H1 (cell line): ENCODE results near the gene ATP6V1B1. TPM values are rescaled to one million over a fixed set of nuclear protein-coding genes. Genes with fewer than 3 reads are reported as not detected.

Source experiments
- CTCF ChIA-PET: fragments of 300-600 bp; sonication (Branson Sonifier 250); formaldehyde crosslinking; loops from one replicate; lab custom pipeline; 2021; ENCODE audit not compliant: partially characterized antibody; lab: Charles Lee
- POLR2A ChIA-PET: fragments of 300-600 bp; sonication (Branson Sonifier 250); formaldehyde crosslinking; loops from one replicate; lab custom pipeline; 2021; ENCODE audit warnings: inconsistent platforms; ENCODE audit not compliant: partially characterized antibody; lab: Charles Lee
- DNase-seq, 2 experiments: peaks; one replicate each; pipeline versions ENCODE4 v3.0.0 to v3.0.0-alpha.2; 2010 to 2022; ENCODE audit warnings: low spot score in 2 of 2, low read depth in 1 of 2, mixed read lengths in 1 of 2
- FAIRE-seq: peaks from 2 replicates; lab custom pipeline; 2011; peaks lifted over from hg19 to GRCh38; lab: Jason Lieb, UNC
- H2AFZ ChIP-seq: 2 replicates; pipeline ENCODE4 v1.8.1; 2012; ENCODE audit warnings: low read length, inconsistent platforms
- H2AK5ac ChIP-seq: 2 replicates; pipeline ENCODE4 v1.6.1; 2013; ENCODE audit warnings: low read depth, low read length
- H2BK120ac ChIP-seq: replicated peaks from 2 replicates; pipeline ENCODE3; 2013; ENCODE audit warnings: low read depth, low read length, inconsistent platforms
- H2BK12ac ChIP-seq: 2 replicates; pipeline ENCODE4 v1.6.1; 2013; ENCODE audit warnings: low read depth, low read length
- H2BK15ac ChIP-seq: 2 replicates; pipeline ENCODE4 v1.6.1; 2013; ENCODE audit warnings: low read length
- H2BK20ac ChIP-seq: 2 replicates; pipeline ENCODE4 v1.6.1; 2013; ENCODE audit warnings: low read length
- H2BK5ac ChIP-seq: 2 replicates; pipeline ENCODE4 v1.6.1; 2013; ENCODE audit warnings: low read depth, low read length
- H3K14ac ChIP-seq: 2 replicates; pipeline ENCODE4 v1.6.1; 2013; ENCODE audit warnings: inconsistent platforms; ENCODE audit not compliant: insufficient read length
- H3K18ac ChIP-seq: 2 replicates; pipeline ENCODE4 v1.6.1; 2013; ENCODE audit warnings: low read length; ENCODE audit errors: extremely low read depth
- H3K23ac ChIP-seq: 2 replicates; pipeline ENCODE4 v1.6.1; 2013; ENCODE audit warnings: inconsistent platforms; ENCODE audit not compliant: insufficient read length
- H3K23me2 ChIP-seq: 2 replicates; pipeline ENCODE4 v1.6.1; 2013; ENCODE audit warnings: low read depth, low read length
- H3K27ac ChIP-seq: 2 replicates; pipeline ENCODE4 v1.6.1; 2011; ENCODE audit warnings: low read depth, low read length, inconsistent platforms
- H3K27me3 ChIP-seq, 4 experiments: replicated peaks in 1 of 4; 1 replicate in 1 of 4; 2 replicates in 3 of 4; pipeline versions ENCODE4 v1.6.1 to v1.8.1; 2011 to 2013; ENCODE audit warnings: low read length in 3 of 4, mild to moderate bottlenecking in 3 of 4, inconsistent platforms in 2 of 4, mixed read lengths in 2 of 4, moderate library complexity in 1 of 4; ENCODE audit not compliant: control insufficient read depth in 3 of 4, insufficient read depth in 3 of 4; ENCODE audit errors: extremely low read depth in 1 of 4
- H3K36me3 ChIP-seq, 4 experiments: 2 replicates each; pipeline versions ENCODE4 v1.6.1 to v1.8.1; 2011 to 2013; ENCODE audit warnings: mild to moderate bottlenecking in 4 of 4, low read length in 3 of 4, moderate library complexity in 2 of 4, control low read depth in 1 of 4, inconsistent platforms in 1 of 4; ENCODE audit not compliant: insufficient read depth in 4 of 4, control insufficient read depth in 2 of 4
- H3K4ac ChIP-seq: replicated peaks from 2 replicates; pipeline ENCODE3; 2013; ENCODE audit warnings: low read length, low read depth, mixed read lengths, inconsistent platforms; ENCODE audit not compliant: insufficient read length
- H3K4me1 ChIP-seq, 4 experiments: replicated peaks in 1 of 4; 1 replicate in 1 of 4; 2 replicates in 3 of 4; pipeline versions ENCODE4 v1.6.1 to v1.8.1; 2011 to 2013; ENCODE audit warnings: low read length in 3 of 4, inconsistent platforms in 2 of 4, mixed read lengths in 1 of 4; ENCODE audit not compliant: insufficient read depth in 4 of 4, control insufficient read depth in 3 of 4
- H3K4me2 ChIP-seq, 2 experiments: 2 replicates each; pipeline versions ENCODE4 v1.6.1 to v1.8.1; 2011 to 2013; ENCODE audit warnings: low read depth in 2 of 2, low read length in 2 of 2, control low read depth in 1 of 2, inconsistent platforms in 1 of 2, mild to moderate bottlenecking in 1 of 2; ENCODE audit not compliant: insufficient read depth in 1 of 2
- H3K4me3 ChIP-seq, 4 experiments: fragments of 200-600, 300-600 bp in 1 of 4; sonication (generic), shearing (Covaris generic), sonication (Bioruptor Twin) in 1 of 4; 2 replicates each; pipeline versions ENCODE4 v1.5.1 to v1.8.1; 2011 to 2016; ENCODE audit warnings: low read length in 4 of 4, low read depth in 3 of 4, control low read depth in 2 of 4, inconsistent platforms in 2 of 4, mild to moderate bottlenecking in 2 of 4, mixed read lengths in 1 of 4, moderate library complexity in 1 of 4; ENCODE audit not compliant: insufficient read depth in 2 of 4; ENCODE audit errors: extremely low read depth in 1 of 4
- H3K56ac ChIP-seq: replicated peaks from 2 replicates; pipeline ENCODE3; 2013; ENCODE audit warnings: low read depth, mild to moderate bottlenecking, mixed read lengths, low read length, inconsistent platforms; ENCODE audit not compliant: insufficient read length
- H3K79me1 ChIP-seq: 2 replicates; pipeline ENCODE4 v1.6.1; 2013; ENCODE audit warnings: low read depth, low read length, control low read depth
- H3K79me2 ChIP-seq, 2 experiments: 2 replicates each; pipeline versions ENCODE4 v1.6.1 to v1.8.1; 2012 to 2013; ENCODE audit warnings: low read length in 2 of 2, mild to moderate bottlenecking in 2 of 2, inconsistent platforms in 1 of 2; ENCODE audit not compliant: insufficient read depth in 2 of 2, control insufficient read depth in 1 of 2
- H3K9ac ChIP-seq, 4 experiments: replicated peaks in 1 of 4; 1 replicate in 1 of 4; 2 replicates in 3 of 4; pipeline versions ENCODE4 v1.6.1 to v1.8.1; 2011 to 2013; ENCODE audit warnings: low read depth in 3 of 4, low read length in 3 of 4, control low read depth in 2 of 4, mild to moderate bottlenecking in 2 of 4, moderate library complexity in 2 of 4, inconsistent platforms in 1 of 4; ENCODE audit errors: extremely low read depth in 1 of 4
- H3K9me3 ChIP-seq, 2 experiments: 2 replicates each; pipeline versions ENCODE4 v1.6.1 to v1.8.1; 2012 to 2013; ENCODE audit warnings: mild to moderate bottlenecking in 2 of 2, moderate library complexity in 2 of 2, control low read depth in 1 of 2, inconsistent platforms in 1 of 2, low read depth in 1 of 2, low read length in 1 of 2, mixed read lengths in 1 of 2; ENCODE audit not compliant: insufficient read depth in 2 of 2
- H4K20me1 ChIP-seq, 2 experiments: replicated peaks in 1 of 2; 2 replicates each; pipeline versions ENCODE3 to v1.8.1; 2011 to 2013; ENCODE audit warnings: inconsistent platforms in 2 of 2, low read length in 2 of 2, mild to moderate bottlenecking in 1 of 2; ENCODE audit not compliant: insufficient read depth in 2 of 2, control insufficient read depth in 1 of 2
- H4K5ac ChIP-seq: 2 replicates; pipeline ENCODE4 v1.6.1; 2013; ENCODE audit warnings: low read length, low read depth, mixed read lengths, inconsistent platforms; ENCODE audit not compliant: insufficient read length
- H4K8ac ChIP-seq: 2 replicates; pipeline ENCODE4 v1.8.0; 2013; ENCODE audit warnings: mild to moderate bottlenecking, moderate library complexity, low read length, inconsistent platforms; ENCODE audit not compliant: insufficient read depth; ENCODE audit errors: extremely low read depth
- H4K91ac ChIP-seq: replicated peaks from 2 replicates; pipeline ENCODE3; 2013; ENCODE audit warnings: low read length, mixed read lengths, inconsistent platforms; ENCODE audit not compliant: insufficient read length
- CBX8 ChIP-seq: fragments of 300-800, 300-1000 bp; sonication (generic); IDR thresholded peaks from 2 replicates; pipeline ENCODE4 v1.7.1; 2016; ENCODE audit warnings: low read depth, low read length, borderline replicate concordance
- EGR1 ChIP-seq: IDR thresholded peaks from 2 replicates; pipeline ENCODE4 v1.6.1; 2011; ENCODE audit warnings: low read depth, low read length, borderline replicate concordance
- EP300 ChIP-seq, 2 experiments: IDR thresholded peaks; 1 replicate in 1 of 2; 2 replicates in 1 of 2; pipeline ENCODE4 v1.6.1; 2011 to 2012; ENCODE audit warnings: low read depth in 2 of 2, low read length in 2 of 2, mild to moderate bottlenecking in 2 of 2, borderline replicate concordance in 1 of 2, inconsistent platforms in 1 of 2, moderate library complexity in 1 of 2
- GABPA ChIP-seq: IDR thresholded peaks from 2 replicates; pipeline ENCODE4 v1.6.1; 2011; ENCODE audit warnings: mild to moderate bottlenecking, low read length, moderate library complexity, borderline replicate concordance; ENCODE audit not compliant: insufficient read depth
- JUN ChIP-seq: IDR thresholded peaks from 2 replicates; pipeline ENCODE4 v1.6.1; 2011; ENCODE audit warnings: low read depth, mild to moderate bottlenecking, improper control_type of control experiment, low read length
- KDM1A ChIP-seq: fragments of 200-600, 300-600 bp; sonication (generic); IDR thresholded peaks from 2 replicates; pipeline ENCODE4 v1.7.1; 2016; ENCODE audit warnings: mild to moderate bottlenecking, low read length, borderline replicate concordance
- KDM5A ChIP-seq: fragments of 200-600 bp; IDR thresholded peaks from 2 replicates; pipeline ENCODE4 v1.7.1; 2012; ENCODE audit warnings: mild to moderate bottlenecking, low read length, inconsistent platforms, mixed read lengths
- RBBP5 ChIP-seq: IDR thresholded peaks from 2 replicates; pipeline ENCODE4 v1.7.1; 2012; ENCODE audit warnings: low read depth, mild to moderate bottlenecking, inconsistent platforms, low read length, moderate library complexity, borderline replicate concordance
- RNF2 ChIP-seq: fragments of 200-900, 300-1000 bp; sonication (generic); IDR thresholded peaks from 2 replicates; pipeline ENCODE4 v1.7.1; 2016; ENCODE audit warnings: borderline replicate concordance, low read depth, mild to moderate bottlenecking, antibody characterized with exemption, low read length; ENCODE audit not compliant: poor library complexity, severe bottlenecking; ENCODE audit errors: missing control alignments
- SIRT6 ChIP-seq: IDR thresholded peaks from one replicate; pipeline ENCODE4 v1.7.1; 2012; ENCODE audit warnings: low read length, inconsistent platforms
- SP1 ChIP-seq: IDR thresholded peaks from 2 replicates; pipeline ENCODE4 v1.6.1; 2011; ENCODE audit warnings: low read depth, low read length
- WGBS, 2 experiments: shearing (Covaris generic) in 1 of 2; methylation state at CpG; one replicate each; pipeline versions ENCODE4 v1.1.6 to v1.1.7; 2013 to 2015; ENCODE audit warnings: low lambda C conversion rate in 2 of 2, mixed read lengths in 2 of 2, inconsistent platforms in 1 of 2, low coverage in 1 of 2, missing lambda C conversion rate in 1 of 2; ENCODE audit not compliant: insufficient replicate concordance in 2 of 2, insufficient coverage in 1 of 2, insufficient read length in 1 of 2; ENCODE audit errors: extremely low coverage in 1 of 2, missing lambda C conversion rate in 1 of 2; 5-methylcytosine and 5-hydroxymethylcytosine counted together
- polyA plus RNA-seq, 7 experiments: library from polyadenylated mRNA; depleted of rRNA in 3 of 7; stranded (reverse) in 5 of 7; unstranded in 2 of 7; fragments of >200 nt in 5 of 7; fragments of 200-250 nt in 2 of 7; gene quantifications; 1 replicate in 5 of 7; 2 replicates in 1 of 7; 4 replicates in 1 of 7; pipeline versions ENCODE4 v1.2.1 to v1.2.3, GENCODE V29; 2011 to 2013; ENCODE audit warnings: missing spikeins in 2 of 7, mixed read lengths in 2 of 7
- total RNA-seq: library from RNA; stranded (reverse); fragmentation: NEBNext Ultra II Directional; extraction: Animal tissue kit (Norgen Biotek cat#: 25700); gene quantifications from 2 replicates; pipeline ENCODE4 v1.2.1, GENCODE V29; 2021

ATP6V1B1 gene
- total and polyA plus RNA-seq, 2 of the 8 experiments (the other 6 are each of a cell fraction or from before 2014, with no cell fraction given) = not detected

- no peak overlapping the region for H3K4me2 ChIP-seq
- H3K27ac ChIP-seq = no peak overlapping the region
- TF ChIP-seq SP1 (no peak), KDM1A (no peak), KDM5A (no peak), RNF2 (no peak), EGR1 (no peak), EP300 (IDR thresholded peaks at IDR 0.05; ENCODE audit: borderline replicate concordance in 1 of 2, low read depth in 2 of 2, low read length in 2 of 2) (no peak), JUN (no peak), GABPA (no peak), SIRT6 (no peak), RBBP5 (no peak), CBX8 (no peak)
Measured at GRCh38 chr2:70991142-70991541, 55.4 kb downstream of the ATP6V1B1 start.

More at GRCh38 chr2:70991142-70991541, 55.4 kb downstream of the ATP6V1B1 start:
- H3K79me2 ChIP-seq = peaks cover 0 to 13% of the 10 kb centered on the region in 2 experiments; a peak in 2 of 4 replicates
- no peak overlapping the region for H2AFZ ChIP-seq
- peaks cover 0 to 9% (median 2%) of the 10 kb centered on the region in 4 experiments; a peak in 2 of 8 replicates for H3K36me3 ChIP-seq
- H4K20me1 ChIP-seq = peaks cover 3 to 20% of the 10 kb centered on the region in 2 experiments
- H2AK5ac ChIP-seq = no peak overlapping the region
- no peak for DNase-seq
- POLR2A ChIA-PET = no interaction called here
- 94% methylated on average over 5 of the region's 5 CpGs; no CpG with 5 or more reads in 1 of the 2 experiments for WGBS, 2 experiments
- no peaks in the 10 kb centered on the region for H3K9me3 ChIP-seq
- H3K14ac ChIP-seq = no peak overlapping the region
- H4K8ac ChIP-seq = no peak overlapping the region
- CTCF ChIA-PET = interaction anchor here (0.6 to 3.9 kb wide), 4 partner anchors 7 to 79 kb away, joined by 3 to 21 read pairs (median 4); no protein-coding TSS in a partner anchor
- FAIRE-seq = no peak
- H2BK20ac ChIP-seq = no peak overlapping the region
- no peak overlapping the region for H2BK5ac ChIP-seq
- no peak overlapping the region for H2BK15ac ChIP-seq
- H3K79me1 ChIP-seq = peaks cover 13% of the 10 kb centered on the region
- no peak overlapping the region for H3K4me3 ChIP-seq
- no peak overlapping the region for H3K18ac ChIP-seq
- peaks cover 0 to 5% (median 3%) of the 10 kb centered on the region in 4 experiments; a peak in 3 of 7 replicates for H3K4me1 ChIP-seq
- H3K23me2 ChIP-seq = peaks cover 11% of the 10 kb centered on the region
- no peak overlapping the region for H4K91ac ChIP-seq
- no peak overlapping the region for H2BK120ac ChIP-seq
- H3K56ac ChIP-seq = no peak overlapping the region
- no peak overlapping the region for H4K5ac ChIP-seq
- no peak overlapping the region for H2BK12ac ChIP-seq
- no peak overlapping the region for H3K23ac ChIP-seq
- H3K27me3 ChIP-seq = no peaks in the 10 kb centered on the region; a peak in 2 of 7 replicates
- H3K9ac ChIP-seq = no peak overlapping the region
- H3K4ac ChIP-seq = no peak overlapping the region
